ENCODE results near the gene MLANA.
"Not testable (repeated sequence)": the region's sequence is repeated elsewhere in the genome, so short reads cannot be mapped to it uniquely, and the experiment has no call there.

MLANA gene

DNA sequence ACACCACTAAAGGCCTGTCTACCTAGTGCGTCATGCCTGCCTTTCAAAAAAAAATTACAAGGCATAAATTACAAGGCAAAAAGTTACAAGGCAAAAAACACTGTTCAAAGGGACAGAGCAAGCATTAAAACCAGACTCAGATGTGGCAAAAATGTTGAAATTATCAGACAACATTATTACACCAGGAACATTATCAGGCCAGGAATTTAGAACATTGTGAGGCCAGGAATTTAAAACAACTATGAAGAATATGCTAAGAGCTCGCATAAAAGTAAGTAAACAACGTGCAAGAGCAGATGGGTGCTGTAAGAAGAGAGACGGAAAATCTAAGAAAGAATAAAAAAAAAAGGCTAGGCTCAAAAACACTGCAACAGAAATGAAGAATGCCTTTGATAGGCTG lies 18.2 kb upstream of the MLANA start:
- POLR2A ChIA-PET (ENCODE audit: low non-redundant PET): no interaction called here
- no peak for DNase-seq (ENCODE audit: low spot score)
- no peak overlapping the region for H3K27ac ChIP-seq
- CTCF ChIA-PET: no interaction called here
- no peak for TF ChIP-seq CTCF (conservative IDR thresholded peaks at IDR 0.05; ENCODE audit: low read depth)

DNA sequence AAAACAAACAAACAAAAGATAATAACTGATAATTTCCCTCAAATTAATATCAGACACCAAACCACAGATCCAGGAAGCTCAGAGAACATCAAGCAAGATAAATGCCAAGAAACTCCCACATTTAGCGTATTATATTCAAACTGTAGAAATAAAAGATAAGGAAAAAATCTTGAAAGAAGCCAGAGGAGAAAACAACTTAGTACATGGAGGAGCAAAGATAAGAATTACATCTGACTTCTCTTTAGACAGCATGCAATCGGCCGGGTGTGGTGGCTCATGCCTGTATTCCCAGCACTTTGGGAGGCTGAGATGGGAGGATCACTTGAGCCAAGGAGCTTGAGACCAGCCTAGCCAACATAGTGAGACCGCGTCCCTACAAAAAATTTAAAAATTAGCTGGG lies 17.2 kb upstream of the MLANA start:
- no peak for TF ChIP-seq CTCF (conservative IDR thresholded peaks at IDR 0.05; ENCODE audit: low read depth)
- ChIA-PET POLR2A (ENCODE audit: low non-redundant PET) (no interaction called here), CTCF (interaction anchor here (0.6 kb wide), 1 partner anchor 10 kb away, joined by 5 read pairs; no protein-coding TSS in a partner anchor)
- DNase-seq (ENCODE audit: low spot score): no peak
- H3K27ac ChIP-seq: no peak overlapping the region

GRCh38 chr9:5874048-5874447 lies 16.6 kb upstream of the MLANA start:
- TF ChIP-seq CTCF (conservative IDR thresholded peaks at IDR 0.05; ENCODE audit: low read depth): no peak
- H3K27ac ChIP-seq: no peak overlapping the region
- POLR2A ChIA-PET (ENCODE audit: low non-redundant PET): no interaction called here
- CTCF ChIA-PET: interaction anchor here (0.7 kb wide), 1 partner anchor 397 kb away, joined by 3 read pairs; no protein-coding TSS in a partner anchor
- no peak for DNase-seq (ENCODE audit: low spot score)

DNA sequence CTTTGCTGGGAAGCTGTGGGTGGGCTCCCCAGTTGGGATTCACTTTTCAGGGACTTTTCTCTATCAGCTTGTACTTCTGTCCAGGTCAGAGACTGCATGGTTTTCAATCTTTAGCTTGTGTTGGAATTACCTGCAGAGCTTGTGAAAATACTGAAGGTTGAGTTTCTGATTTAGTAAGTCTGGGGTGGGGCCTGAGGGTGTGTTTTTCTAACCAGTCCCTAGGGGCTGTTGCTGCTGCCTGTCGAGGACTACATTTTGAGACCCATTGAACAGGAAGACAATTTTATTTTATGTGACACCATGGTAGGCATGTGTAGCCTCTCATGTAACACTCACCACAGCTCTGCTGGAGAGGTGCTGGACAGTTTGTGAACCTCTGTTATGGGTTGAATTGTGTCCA lies 14.7 kb upstream of the MLANA start:
- no peak overlapping the region for H3K27ac ChIP-seq
- ChIA-PET CTCF (no interaction called here), POLR2A (ENCODE audit: low non-redundant PET) (no interaction called here)
- TF ChIP-seq CTCF (conservative IDR thresholded peaks at IDR 0.05; ENCODE audit: low read depth): no peak
- DNase-seq (ENCODE audit: low spot score): no peak

GRCh38 chr9:5876711-5877110 lies 14.0 kb upstream of the MLANA start:
- DNase-seq (ENCODE audit: low spot score): no peak
- ChIA-PET POLR2A (ENCODE audit: low non-redundant PET) (no interaction called here), CTCF (no interaction called here)
- TF ChIP-seq CTCF (conservative IDR thresholded peaks at IDR 0.05; ENCODE audit: low read depth): no peak
- no peak overlapping the region for H3K27ac ChIP-seq

DNA sequence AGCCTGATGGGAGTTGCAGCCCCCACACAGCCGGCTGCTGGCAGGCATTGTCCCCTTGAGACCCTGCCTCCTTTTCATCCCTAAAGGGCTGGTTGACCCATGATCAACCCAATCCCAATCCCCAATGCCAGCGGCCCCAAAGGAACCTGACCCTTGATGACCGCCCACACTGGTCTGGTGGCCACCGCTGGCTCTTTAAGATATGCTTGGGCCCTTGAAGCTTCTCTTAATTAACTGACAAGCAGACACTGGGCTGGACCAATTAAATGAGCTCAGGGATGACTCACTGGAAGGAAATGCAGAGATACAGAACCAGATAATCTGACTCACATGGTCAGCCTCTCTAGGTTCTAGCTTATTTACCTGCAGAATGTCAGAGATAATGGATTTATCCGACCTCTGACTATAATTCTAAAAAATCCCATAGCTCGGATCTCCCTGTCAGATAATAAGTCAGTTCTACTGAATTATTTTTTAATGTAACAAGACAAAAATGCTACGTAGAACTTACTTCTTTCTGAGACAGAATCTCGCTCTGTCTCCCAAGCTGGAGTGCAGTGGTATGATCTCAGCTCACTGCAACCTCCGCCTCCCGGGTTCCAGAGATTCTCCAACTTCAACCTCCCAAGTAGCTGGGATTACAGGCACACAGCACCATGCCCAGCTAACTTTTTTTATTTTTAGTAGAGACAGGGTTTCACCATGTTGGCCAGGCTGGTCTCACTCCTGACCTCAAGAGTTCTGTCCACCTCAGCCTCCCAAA lies 11.1 kb upstream of the MLANA start:
- peak; percentile 75 for DNase-seq (ENCODE audit: low spot score)
- peak overlapping the region; percentile 82 for H3K27ac ChIP-seq
- CTCF ChIA-PET: interaction anchor here (0.9 kb wide), 1 partner anchor 427 kb away, joined by 3 read pairs; no protein-coding TSS in a partner anchor

GRCh38 chr9:5882244-5883012 lies 8.3 kb upstream of the MLANA start:
- DNase-seq (ENCODE audit: low spot score); H3K27ac ChIP-seq; POLR2A ChIA-PET (ENCODE audit: low non-redundant PET); CTCF ChIA-PET: not testable (repeated sequence)

More for the DNA sequence above, 11.1 kb upstream of the MLANA start:
- no peak for TF ChIP-seq CTCF (conservative IDR thresholded peaks at IDR 0.05; ENCODE audit: low read depth)
- POLR2A ChIA-PET (ENCODE audit: low non-redundant PET): no interaction called here
